ENCODE data around the gene ZNF761. TPM values are rescaled to one million over a fixed set of nuclear protein-coding genes. Genes with fewer than 3 reads are reported as not detected.
"Not testable (repeated sequence)": the region's sequence is repeated elsewhere in the genome, so short reads cannot be mapped to it uniquely, and the experiment has no call there.

ZNF761 gene

DNA sequence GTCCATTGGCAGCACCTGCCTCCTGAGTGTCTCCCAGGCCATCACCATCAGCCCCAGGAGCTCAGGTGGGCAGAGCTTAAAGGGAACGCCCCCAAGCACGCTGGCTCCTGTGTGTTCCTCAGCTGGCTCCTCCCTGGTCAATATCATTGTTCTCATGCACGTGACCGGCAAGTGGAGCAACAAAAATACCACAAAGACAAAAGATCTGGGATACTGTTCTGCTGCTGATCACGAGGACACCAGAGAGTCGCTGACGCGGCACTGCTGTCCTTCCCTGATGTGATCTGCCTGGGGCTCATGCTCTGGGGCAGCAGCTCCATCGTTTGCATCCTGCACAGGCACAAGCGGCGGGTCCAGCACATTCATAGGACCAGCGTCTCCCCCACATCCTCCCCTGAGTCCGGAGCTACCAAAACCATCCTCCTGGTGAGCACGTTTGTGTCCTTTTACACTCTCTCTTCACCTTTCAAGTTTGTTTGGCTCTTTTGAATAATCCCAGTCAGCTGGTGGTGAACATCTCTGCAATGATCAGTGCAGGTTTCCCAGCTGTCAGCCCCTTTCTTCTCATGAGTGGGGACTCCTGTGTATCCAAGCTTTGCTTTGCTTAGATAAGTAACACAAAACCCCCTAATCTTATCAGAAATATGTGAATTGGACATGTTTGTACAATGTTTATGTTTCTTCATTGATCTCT is 72.0 kb downstream of the ZNF761 start:
- H3K27ac ChIP-seq (ENCODE audit: low read depth, low read length); H3K4me1 ChIP-seq (ENCODE audit: control insufficient read depth, low read depth, low read length); H2BK5ac ChIP-seq (ENCODE audit: low read length); H4K8ac ChIP-seq (ENCODE audit: low read depth, low read length); H3K4ac ChIP-seq (ENCODE audit: low read depth, low read length); H3K36me3 ChIP-seq (ENCODE audit: control insufficient read depth, insufficient read depth, low read length); H4K5ac ChIP-seq (ENCODE audit: low read length); H3K79me2 ChIP-seq (ENCODE audit: control insufficient read depth, insufficient read depth, low read length); H3K56ac ChIP-seq (ENCODE audit: low read length); H3K9ac ChIP-seq (ENCODE audit: low read length); H3K4me3 ChIP-seq (ENCODE audit: low read length); H3K23ac ChIP-seq (ENCODE audit: low read length); H3K79me1 ChIP-seq (ENCODE audit: low read length); H3K27me3 ChIP-seq (ENCODE audit: insufficient read depth, low read length, poor library complexity); H3K4me2 ChIP-seq (ENCODE audit: low read length); H2BK120ac ChIP-seq (ENCODE audit: low read depth, low read length); H2AK5ac ChIP-seq (ENCODE audit: low read length); H2BK15ac ChIP-seq (replicated peaks; ENCODE audit: low read depth); H3K18ac ChIP-seq (ENCODE audit: low read length): not testable (repeated sequence)
- peak; percentile 44 for DNase-seq
- WGBS (ENCODE audit: extremely low coverage, insufficient coverage, low lambda C conversion rate), result no CpG with 5 or more reads among the region's 14 CpGs

DNA sequence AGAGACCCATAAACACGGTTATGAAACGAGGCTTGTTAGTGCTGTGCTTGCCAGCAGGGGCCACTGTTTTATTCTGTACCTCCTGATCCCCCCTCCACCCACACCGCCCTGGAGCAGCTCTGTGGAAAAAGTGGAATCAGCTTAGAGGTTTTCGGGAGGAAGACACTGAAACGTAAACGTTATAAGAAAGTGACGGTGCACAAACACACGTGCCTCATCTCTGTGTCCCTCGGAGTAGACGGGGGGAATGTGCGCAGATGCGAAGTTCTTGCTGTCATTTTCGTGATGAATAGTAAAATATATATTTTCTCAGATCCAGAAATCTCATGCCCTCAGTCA is 72.5 kb downstream of the ZNF761 start:
- H3K27ac ChIP-seq (ENCODE audit: low read depth, low read length); H3K23ac ChIP-seq (ENCODE audit: low read length): not testable (repeated sequence)
- WGBS (ENCODE audit: extremely low coverage, insufficient coverage, low lambda C conversion rate), result no CpG with 5 or more reads among the region's 13 CpGs

DNA sequence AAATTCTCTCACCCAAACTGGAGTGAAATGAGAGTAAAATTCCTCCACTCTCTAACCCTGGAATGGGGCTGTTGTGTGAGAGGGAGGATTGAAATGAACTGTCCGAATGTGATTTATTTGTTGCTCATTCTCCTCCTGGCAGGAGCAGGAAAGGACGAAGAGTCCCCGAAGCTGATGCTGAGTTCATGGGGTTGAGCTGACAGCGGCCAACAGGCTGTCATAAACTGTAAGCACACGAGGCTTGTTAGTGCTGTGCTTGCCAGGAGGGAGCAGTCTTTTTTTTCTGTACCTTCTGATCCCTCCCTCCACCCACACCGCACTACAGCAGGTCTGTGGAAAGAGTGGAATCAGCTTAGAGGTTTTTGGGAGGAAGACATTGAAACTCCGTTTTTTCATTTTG is 73.1 kb downstream of the ZNF761 start:
- no peaks in the 10 kb centered on the region for H3K36me3 ChIP-seq (ENCODE audit: control insufficient read depth, insufficient read depth, low read length)
- no peak overlapping the region for H3K4me3 ChIP-seq (ENCODE audit: low read length)
- no peak overlapping the region for H3K23ac ChIP-seq (ENCODE audit: low read length)
- no peak overlapping the region for H2BK15ac ChIP-seq (replicated peaks; ENCODE audit: low read depth)
- H2AK5ac ChIP-seq (ENCODE audit: low read length), result no peak overlapping the region
- H3K9ac ChIP-seq (ENCODE audit: low read length), result no peak overlapping the region
- H2BK120ac ChIP-seq (ENCODE audit: low read depth, low read length), result no peak overlapping the region
- no peak overlapping the region for H3K56ac ChIP-seq (ENCODE audit: low read length)
- no peaks in the 10 kb centered on the region for H3K79me2 ChIP-seq (ENCODE audit: control insufficient read depth, insufficient read depth, low read length)
- WGBS (ENCODE audit: extremely low coverage, insufficient coverage, low lambda C conversion rate), result no CpG with 5 or more reads among the region's 7 CpGs
- H3K4me1 ChIP-seq (ENCODE audit: control insufficient read depth, low read depth, low read length), result no peaks in the 10 kb centered on the region
- H4K8ac ChIP-seq (ENCODE audit: low read depth, low read length), result no peak overlapping the region
- H3K79me1 ChIP-seq (ENCODE audit: low read length), result no peaks in the 10 kb centered on the region
- no peak for DNase-seq
- H3K27me3 ChIP-seq (ENCODE audit: insufficient read depth, low read length, poor library complexity), result no peaks in the 10 kb centered on the region
- no peak overlapping the region for H3K4me2 ChIP-seq (ENCODE audit: low read length)
- no peak overlapping the region for H3K27ac ChIP-seq (ENCODE audit: low read depth, low read length)
- no peak overlapping the region for H3K18ac ChIP-seq (ENCODE audit: low read length)
- H3K4ac ChIP-seq (ENCODE audit: low read depth, low read length), result no peak overlapping the region
- H2BK5ac ChIP-seq (ENCODE audit: low read length), result no peak overlapping the region
- H4K5ac ChIP-seq (ENCODE audit: low read length), result no peak overlapping the region

More for the DNA sequence above, 72.5 kb downstream of the ZNF761 start:
- H4K8ac ChIP-seq (ENCODE audit: low read depth, low read length); H2AK5ac ChIP-seq (ENCODE audit: low read length); H3K4me1 ChIP-seq (ENCODE audit: control insufficient read depth, low read depth, low read length); H3K18ac ChIP-seq (ENCODE audit: low read length); H3K27me3 ChIP-seq (ENCODE audit: insufficient read depth, low read length, poor library complexity); H2BK5ac ChIP-seq (ENCODE audit: low read length); H2BK15ac ChIP-seq (replicated peaks; ENCODE audit: low read depth); H3K79me2 ChIP-seq (ENCODE audit: control insufficient read depth, insufficient read depth, low read length); H3K4me3 ChIP-seq (ENCODE audit: low read length); H4K5ac ChIP-seq (ENCODE audit: low read length); H3K4ac ChIP-seq (ENCODE audit: low read depth, low read length); H2BK120ac ChIP-seq (ENCODE audit: low read depth, low read length); H3K4me2 ChIP-seq (ENCODE audit: low read length); H3K79me1 ChIP-seq (ENCODE audit: low read length); H3K36me3 ChIP-seq (ENCODE audit: control insufficient read depth, insufficient read depth, low read length): not testable (repeated sequence)
- peak; percentile 34 for DNase-seq
- Histone ChIP-seq H3K9ac (ENCODE audit: low read length) (peak overlapping the region; percentile 40), H3K56ac (ENCODE audit: low read length) (peak overlapping the region; percentile 76)

DNA sequence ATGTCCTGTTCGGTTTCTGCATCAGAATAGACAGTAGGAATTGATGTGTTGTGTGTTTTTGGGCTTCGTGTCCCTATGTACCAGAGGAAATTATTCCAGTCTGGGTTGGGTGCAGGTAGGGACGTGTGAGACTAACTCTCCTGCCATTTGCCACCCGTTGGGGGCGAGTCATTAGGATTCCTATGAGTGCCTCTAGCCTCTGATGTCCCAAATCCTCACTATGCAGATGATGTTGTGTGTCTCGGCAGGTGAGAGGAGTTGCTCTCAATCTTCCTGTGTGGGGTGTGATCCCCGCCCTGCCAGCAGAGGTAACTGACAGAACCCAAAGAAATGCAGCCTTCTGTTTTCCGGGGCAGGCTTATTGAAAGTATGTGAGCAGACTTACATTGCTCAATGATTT is 74.9 kb downstream of the ZNF761 start:
- H3K23ac ChIP-seq (ENCODE audit: low read length), result no peak overlapping the region
- no peak overlapping the region for H3K4me2 ChIP-seq (ENCODE audit: low read length)
- WGBS (ENCODE audit: extremely low coverage, insufficient coverage, low lambda C conversion rate), result no CpG with 5 or more reads among the region's 8 CpGs
- no peaks in the 10 kb centered on the region for H3K79me1 ChIP-seq (ENCODE audit: low read length)
- H3K4me3 ChIP-seq (ENCODE audit: low read length), result no peak overlapping the region
- no peaks in the 10 kb centered on the region for H3K4me1 ChIP-seq (ENCODE audit: control insufficient read depth, low read depth, low read length)
- no peak overlapping the region for H4K5ac ChIP-seq (ENCODE audit: low read length)
- H2BK5ac ChIP-seq (ENCODE audit: low read length), result no peak overlapping the region
- no peak overlapping the region for H3K4ac ChIP-seq (ENCODE audit: low read depth, low read length)
- no peak overlapping the region for H2BK120ac ChIP-seq (ENCODE audit: low read depth, low read length)
- H3K79me2 ChIP-seq (ENCODE audit: control insufficient read depth, insufficient read depth, low read length), result no peaks in the 10 kb centered on the region
- H3K18ac ChIP-seq (ENCODE audit: low read length), result no peak overlapping the region
- DNase-seq, result peak; percentile 39
- H4K8ac ChIP-seq (ENCODE audit: low read depth, low read length), result no peak overlapping the region
- no peak overlapping the region for H2AK5ac ChIP-seq (ENCODE audit: low read length)
- no peaks in the 10 kb centered on the region for H3K36me3 ChIP-seq (ENCODE audit: control insufficient read depth, insufficient read depth, low read length)
- no peaks in the 10 kb centered on the region for H3K27me3 ChIP-seq (ENCODE audit: insufficient read depth, low read length, poor library complexity)
- H3K56ac ChIP-seq (ENCODE audit: low read length), result no peak overlapping the region
- no peak overlapping the region for H3K27ac ChIP-seq (ENCODE audit: low read depth, low read length)
- no peak overlapping the region for H2BK15ac ChIP-seq (replicated peaks; ENCODE audit: low read depth)
- no peak overlapping the region for H3K9ac ChIP-seq (ENCODE audit: low read length)

Small RNA genes within 50 kb of the gene (small RNA-seq; reads per million reads assigned to genes)
- gene RPL39P36 (ENCODE audit: insufficient read depth), result not detected

All from mesendoderm (in vitro differentiated cells).